C4-2B (cell line): Measurements from ENCODE around the gene MID2.
"Not testable (repeated sequence)": the region's sequence is repeated elsewhere in the genome, so short reads cannot be mapped to it uniquely, and the experiment has no call there.

Experiments used
- H3K27ac ChIP-seq: fragments of 450-650 bp; 2 replicates; pipeline ENCODE4 v1.5.1; 2017
- CTCF ChIP-seq: fragments of 450-650 bp; conservative IDR thresholded peaks from 2 replicates; pipeline ENCODE4 v1.5.1; 2017; ENCODE audit warnings: mild to moderate bottlenecking
- ZFX ChIP-seq: fragments of 450-650 bp; IDR thresholded peaks from 2 replicates; pipeline ENCODE4 v1.6.1; 2017

Gene MID2

GRCh38 chrX:107842715-107843400 is 17.2 kb downstream of the MID2 start:
- no peak for TF ChIP-seq CTCF
- no peak for TF ChIP-seq ZFX
- no peak overlapping the region for H3K27ac ChIP-seq

- no peak for TF ChIP-seq CTCF
- TF ChIP-seq ZFX, result no peak
- H3K27ac ChIP-seq, result no peak overlapping the region
Measured at GRCh38 chrX:107845625-107846024, 20.0 kb downstream of the MID2 start.

GRCh38 chrX:107848591-107848990 is 22.9 kb downstream of the MID2 start:
- no peak for TF ChIP-seq CTCF
- no peak for TF ChIP-seq ZFX
- H3K27ac ChIP-seq, result no peak overlapping the region

- no peak for TF ChIP-seq ZFX
- peak; percentile 27 for TF ChIP-seq CTCF
- H3K27ac ChIP-seq, result peak overlapping the region; percentile 26; the same call in 1 of the 2 replicates
Measured at GRCh38 chrX:107849747-107850421, 24.2 kb downstream of the MID2 start.

- H3K27ac ChIP-seq, result no peak overlapping the region
- TF ChIP-seq CTCF (no peak), ZFX (no peak)
Measured at GRCh38 chrX:107850422-107850765, 24.7 kb downstream of the MID2 start.

GRCh38 chrX:107851215-107851614 is 25.5 kb downstream of the MID2 start:
- H3K27ac ChIP-seq, result no peak overlapping the region

GRCh38 chrX:107851665-107852064 is 26.0 kb downstream of the MID2 start:
- H3K27ac ChIP-seq, result not testable (repeated sequence)

More at GRCh38 chrX:107851215-107851614, 25.5 kb downstream of the MID2 start:
- TF ChIP-seq ZFX, result no peak
- TF ChIP-seq CTCF, result no peak

GRCh38 chrX:107856289-107856688 is 30.6 kb downstream of the MID2 start:
- no peak overlapping the region for H3K27ac ChIP-seq
- TF ChIP-seq CTCF (no peak), ZFX (no peak)

GRCh38 chrX:107857041-107857440 is 31.4 kb downstream of the MID2 start:
- H3K27ac ChIP-seq, result peak overlapping the region; percentile 86
